ENCODE measurements around the gene PTPN9. TPM values are rescaled to one million over a fixed set of nuclear protein-coding genes. Genes with fewer than 3 reads are reported as not detected.
A peak's percentile ranks its signal among the peaks of the same experiment; 100 is the strongest.

The PTPN9 gene
- total and polyA plus RNA-seq, 2 of the 4 experiments (the other 2 are of a cell fraction), result 26.5 to 38.9 TPM

DNA sequence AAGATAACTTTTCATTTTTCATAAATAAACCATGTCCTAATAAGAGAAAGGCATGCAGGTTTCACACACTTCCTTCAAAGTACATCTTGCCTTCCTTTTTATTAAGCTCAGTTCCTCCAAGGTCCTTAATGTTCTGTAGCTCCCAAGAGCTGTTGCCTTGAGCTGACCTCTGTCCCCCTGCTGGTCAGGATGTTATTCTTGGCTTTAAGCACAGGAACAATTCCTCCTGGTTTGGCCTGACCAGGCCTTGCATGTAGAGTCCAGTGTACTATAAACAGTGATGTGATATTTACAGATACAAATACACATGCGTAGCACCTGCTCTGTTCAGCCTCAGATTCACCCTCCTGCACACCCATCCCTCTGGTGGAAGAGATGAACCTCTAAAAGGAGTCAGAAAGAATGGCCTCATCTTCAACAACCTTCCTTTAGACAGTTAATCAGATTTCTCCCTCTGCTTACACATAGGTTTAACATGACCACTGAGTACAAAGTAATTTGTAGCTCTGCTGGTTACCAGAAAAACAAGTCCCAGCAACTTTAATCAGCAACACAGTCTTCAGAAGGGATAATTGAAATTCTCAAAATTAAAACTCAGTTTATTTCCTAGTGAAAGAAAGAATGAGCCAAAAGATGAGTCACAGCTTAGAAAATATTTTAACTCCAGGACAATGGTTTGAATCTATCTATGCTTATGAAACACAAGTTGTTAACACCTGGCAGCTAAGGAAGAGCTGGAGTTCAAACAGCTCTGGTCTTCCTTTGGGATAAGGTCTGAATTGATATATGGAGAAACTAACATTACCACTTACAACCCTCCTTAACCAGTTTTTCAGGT, 46.5 kb downstream of the PTPN9 start (continued):
- TF ChIP-seq SMC3 (IDR thresholded peaks at IDR 0.05; ENCODE audit: low read depth, low read length) (0 out of 2 replicates have a peak, but pooled peaks have one; percentile 9), CHD1 (IDR thresholded peaks at IDR 0.05; ENCODE audit: low read depth, low read length) (no peak)

DNA sequence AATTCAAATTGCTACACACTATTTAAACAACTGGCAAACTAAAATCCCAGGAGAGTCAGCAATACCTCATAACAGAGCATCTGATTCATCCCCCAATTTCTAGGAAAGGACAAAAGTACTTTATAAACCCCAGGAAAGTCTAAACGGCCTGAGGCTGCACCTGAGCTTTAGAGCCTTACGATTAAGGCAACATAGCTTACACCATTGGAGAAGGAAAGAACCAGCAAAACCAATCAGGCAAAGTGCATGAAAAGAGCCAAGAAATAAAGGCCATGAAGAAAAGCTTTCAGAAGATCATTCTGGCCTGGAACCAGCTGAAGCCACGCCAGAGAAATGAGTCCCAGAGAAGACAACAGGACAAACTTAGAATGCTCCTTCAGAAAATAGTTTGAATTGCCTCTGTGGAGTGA, 48.1 kb downstream of the PTPN9 start:
- no CpG with 5 or more reads among the region's 3 CpGs for WGBS, 2 experiments (ENCODE audit: extremely low coverage in 2 of 2, insufficient read length in 1 of 2)
- in situ Hi-C loops (cut with MboI; ENCODE audit: low sequenced_read_pairs), result no loop called here
- Histone ChIP-seq H2BK15ac (ENCODE audit: low read depth, low read length) (no peak overlapping the region), H3K4me1 (ENCODE audit: control insufficient read depth, insufficient read depth, low read length) (peaks cover 7% of the 10 kb centered on the region), H2BK120ac (ENCODE audit: low read depth, low read length) (no peak overlapping the region), H2BK5ac (ENCODE audit: low read depth, low read length, poor library complexity, severe bottlenecking) (no peak overlapping the region), H3K18ac (ENCODE audit: low read depth, low read length) (no peak overlapping the region), H4K20me1 (ENCODE audit: insufficient read depth, low read length) (peaks cover 72% of the 10 kb centered on the region), H2BK20ac (ENCODE audit: low read depth, low read length) (no peak overlapping the region), H3K4me3 (ENCODE audit: insufficient read depth, low read depth, low read length) (no peak overlapping the region), H3K9me3 (ENCODE audit: control insufficient read depth, insufficient read depth, low read length) (no peaks in the 10 kb centered on the region), H2AK5ac (ENCODE audit: low read depth, low read length) (no peak overlapping the region), H3K27me3 (ENCODE audit: control insufficient read depth, insufficient read depth, low read length) (no peaks in the 10 kb centered on the region), H3K79me1 (ENCODE audit: low read depth in 1 of 2, low read length in 2 of 2) (peaks cover 36 to 69% of the 10 kb centered on the region in 2 experiments), H4K91ac (ENCODE audit: insufficient read depth, low read depth, low read length) (no peak overlapping the region), H3K4ac (ENCODE audit: low read depth, low read length) (no peak overlapping the region), H3K14ac (replicated peaks; ENCODE audit: low read depth, low read length) (no peak overlapping the region), H3K9me1 (ENCODE audit: insufficient read depth, low read length) (peaks cover 18% of the 10 kb centered on the region), H3K23ac (ENCODE audit: low read depth, low read length) (no peak overlapping the region), H4K8ac (ENCODE audit: low read depth in 2 of 2, low read length in 2 of 2) (no peak overlapping the region), H3K36me3 (ENCODE audit: control insufficient read depth, insufficient read depth, low read length) (peaks cover 5% of the 10 kb centered on the region), H3K27ac (ENCODE audit: insufficient read depth, low read length) (no peak overlapping the region), H3K9ac (ENCODE audit: low read depth, low read length) (no peak overlapping the region), H2AFZ (replicated peaks; ENCODE audit: low read length, poor library complexity) (no peak overlapping the region), H3K4me2 (ENCODE audit: low read depth, low read length) (0 out of 2 replicates have a peak overlapping the region, but pooled peaks have one; percentile 30), H4K5ac (ENCODE audit: low read depth, low read length) (no peak overlapping the region), H2AK9ac (replicated peaks; ENCODE audit: low read depth, low read length, poor library complexity) (no peak overlapping the region), H3K56ac (ENCODE audit: extremely low read depth, insufficient read depth, low read length) (no peak overlapping the region)
- intact Hi-C loops (cut with micrococcal nuclease), result loop anchor here (5.0 kb wide), 1 partner anchor 46 kb away; the partner anchor contains the start of gene PTPN9
- ChIA-PET POLR2A (ENCODE audit: unreplicated experiment) (no interaction called here), CTCF (interaction anchor here (0.7 to 2.6 kb wide), 2 partner anchors 12 to 105 kb away, joined by 10 to 12 read pairs; no protein-coding TSS in a partner anchor)
- peak; percentile 40 for DNase-seq
- BruUV-seq (replicated peaks), result no TSS peak
- TF ChIP-seq MAFK (IDR thresholded peaks at IDR 0.05; ENCODE audit: low read depth, low read length) (no peak), NFE2L2 (IDR thresholded peaks at IDR 0.05; ENCODE audit: low read depth, low read length) (no peak)
- ATAC-seq (ENCODE audit: low read depth), result no peak
- dilution Hi-C loops (cut with HindIII; ENCODE audit: low sequenced_read_pairs, unreplicated experiment), result no loop called here
